ENCODE results near the gene DGKA. TPM values are rescaled to one million over a fixed set of nuclear protein-coding genes. Genes with fewer than 3 reads are reported as not detected.

The DGKA gene
- total RNA-seq, 1 experiment from 2014 or later = 14.5 TPM

- peak; percentile 57 for DNase-seq (ENCODE audit: low read depth)
Observed at GRCh38 chr12:55931780-55932550, 1.0 kb downstream of the DGKA start.

- no peak for DNase-seq (ENCODE audit: low read depth)
Observed at GRCh38 chr12:55932551-55932910, 1.6 kb downstream of the DGKA start.

- peak; percentile 80 for DNase-seq (ENCODE audit: low read depth)
Observed at GRCh38 chr12:55933169-55933798, 2.3 kb downstream of the DGKA start.

- no peak for DNase-seq (ENCODE audit: low read depth)
Observed at GRCh38 chr12:55933799-55934742, 3.1 kb downstream of the DGKA start.

GRCh38 chr12:55934773-55935172, 3.8 kb downstream of the DGKA start:
- DNase-seq (ENCODE audit: low read depth) = no peak

GRCh38 chr12:55935738-55936151, 4.8 kb downstream of the DGKA start:
- no peak for DNase-seq (ENCODE audit: low read depth)

GRCh38 chr12:55937981-55938380, 7.0 kb downstream of the DGKA start:
- no peak for DNase-seq (ENCODE audit: low read depth)

- DNase-seq (ENCODE audit: low read depth) = no peak
Observed at GRCh38 chr12:55938826-55939501, 8.0 kb downstream of the DGKA start.

GRCh38 chr12:55940065-55940732, 9.2 kb downstream of the DGKA start:
- DNase-seq (ENCODE audit: low read depth) = peak; percentile 86

- no peak for DNase-seq (ENCODE audit: low read depth)
Observed at GRCh38 chr12:55942055-55942454, 11.1 kb downstream of the DGKA start.

GRCh38 chr12:55942577-55943136, 11.7 kb downstream of the DGKA start:
- no peak for DNase-seq (ENCODE audit: low read depth)

- no peak for DNase-seq (ENCODE audit: low read depth)
Observed at GRCh38 chr12:55946553-55946952, 15.6 kb downstream of the DGKA start.

GRCh38 chr12:55955344-55955743, 24.4 kb downstream of the DGKA start:
- DNase-seq (ENCODE audit: low read depth) = no peak

- peak; percentile 78 for DNase-seq (ENCODE audit: low read depth)
Observed at GRCh38 chr12:55955800-55956508, 25.0 kb downstream of the DGKA start.

GRCh38 chr12:55957106-55957859, 26.3 kb downstream of the DGKA start:
- no peak for DNase-seq (ENCODE audit: low read depth)

GRCh38 chr12:55963760-55964159, 32.8 kb downstream of the DGKA start:
- DNase-seq (ENCODE audit: low read depth) = no peak

GRCh38 chr12:55965240-55965639, 34.3 kb downstream of the DGKA start:
- no peak for DNase-seq (ENCODE audit: low read depth)

- no peak for DNase-seq (ENCODE audit: low read depth)
Observed at GRCh38 chr12:55965941-55966407, 35.0 kb downstream of the DGKA start, which contains the start of gene PMEL. Gene PMEL, minus strand, starts transcription at chr12:55966042. Its CDS starts 31 bp downstream, at chr12:55966011.
